HCT116 (cell line): ENCODE results near the gene ITK.

ENCODE experiments used
- EGR1 ChIP-seq: IDR thresholded peaks from 2 replicates; pipeline ENCODE4 v1.6.1; 2012; ENCODE audit warnings: low read depth
- POLR2A ChIP-seq: IDR thresholded peaks from 2 replicates; pipeline ENCODE4 v1.7.0; 2011; ENCODE audit warnings: borderline replicate concordance; ENCODE audit not compliant: insufficient read depth, insufficient read length; ENCODE audit errors: extremely low read depth
- RAD21 ChIP-seq: IDR thresholded peaks from 2 replicates; pipeline ENCODE4 v1.6.1; 2012; ENCODE audit warnings: low read depth, mild to moderate bottlenecking
- SIN3A ChIP-seq: IDR thresholded peaks from 2 replicates; pipeline ENCODE4 v1.6.1; 2012; ENCODE audit warnings: low read depth
- SP1 ChIP-seq: IDR thresholded peaks from 2 replicates; pipeline ENCODE4 v1.6.1; 2012; ENCODE audit warnings: low read depth
- TF ChIP-seq, protein P1 (sequence below): IDR thresholded peaks from 2 replicates; pipeline ENCODE4 v1.6.1; 2012
- TF ChIP-seq, protein P2 (sequence below), 3 experiments: fragments of 200-600 bp in 1 of 3; sonication (generic) in 1 of 3; IDR thresholded peaks in 2 of 3; conservative IDR thresholded peaks in 1 of 3; 2 replicates each; pipeline ENCODE4 v1.5.1; 2012 to 2017; ENCODE audit warnings: low read depth in 2 of 3, low read length in 2 of 3, antibody characterized with exemption in 1 of 3, borderline replicate concordance in 1 of 3, control low read depth in 1 of 3, mild to moderate bottlenecking in 1 of 3, mixed read lengths in 1 of 3, mixed run types in 1 of 3, moderate library complexity in 1 of 3; ENCODE audit not compliant: insufficient read depth in 1 of 3

DNA sequence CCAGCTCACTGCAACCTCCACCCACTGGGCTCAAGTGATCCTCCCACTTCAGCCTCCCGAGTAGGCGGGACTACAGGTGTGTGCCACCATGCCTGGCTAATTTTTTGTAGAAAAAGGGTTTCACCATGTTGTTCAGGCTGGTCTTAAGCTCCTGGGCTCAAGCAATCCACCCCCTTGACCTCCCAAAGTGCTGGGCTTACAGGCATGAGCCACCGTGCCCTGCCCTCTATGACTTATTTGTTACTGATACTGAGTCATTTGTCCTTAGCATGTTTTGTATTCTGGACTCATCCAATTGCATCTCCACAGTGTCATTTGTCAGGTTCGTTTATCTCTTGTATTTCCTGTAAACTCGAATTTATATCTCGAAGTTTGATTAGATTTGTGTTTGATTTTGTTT is 2.7 kb upstream of the ITK start:
- TF ChIP-seq SIN3A (no peak), POLR2A (no peak), SP1 (no peak), EGR1 (no peak), RAD21 (no peak)
- TF ChIP-seq, protein P1, sequence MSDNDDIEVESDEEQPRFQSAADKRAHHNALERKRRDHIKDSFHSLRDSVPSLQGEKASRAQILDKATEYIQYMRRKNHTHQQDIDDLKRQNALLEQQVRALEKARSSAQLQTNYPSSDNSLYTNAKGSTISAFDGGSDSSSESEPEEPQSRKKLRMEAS: no peak
- TF ChIP-seq, protein P2, sequence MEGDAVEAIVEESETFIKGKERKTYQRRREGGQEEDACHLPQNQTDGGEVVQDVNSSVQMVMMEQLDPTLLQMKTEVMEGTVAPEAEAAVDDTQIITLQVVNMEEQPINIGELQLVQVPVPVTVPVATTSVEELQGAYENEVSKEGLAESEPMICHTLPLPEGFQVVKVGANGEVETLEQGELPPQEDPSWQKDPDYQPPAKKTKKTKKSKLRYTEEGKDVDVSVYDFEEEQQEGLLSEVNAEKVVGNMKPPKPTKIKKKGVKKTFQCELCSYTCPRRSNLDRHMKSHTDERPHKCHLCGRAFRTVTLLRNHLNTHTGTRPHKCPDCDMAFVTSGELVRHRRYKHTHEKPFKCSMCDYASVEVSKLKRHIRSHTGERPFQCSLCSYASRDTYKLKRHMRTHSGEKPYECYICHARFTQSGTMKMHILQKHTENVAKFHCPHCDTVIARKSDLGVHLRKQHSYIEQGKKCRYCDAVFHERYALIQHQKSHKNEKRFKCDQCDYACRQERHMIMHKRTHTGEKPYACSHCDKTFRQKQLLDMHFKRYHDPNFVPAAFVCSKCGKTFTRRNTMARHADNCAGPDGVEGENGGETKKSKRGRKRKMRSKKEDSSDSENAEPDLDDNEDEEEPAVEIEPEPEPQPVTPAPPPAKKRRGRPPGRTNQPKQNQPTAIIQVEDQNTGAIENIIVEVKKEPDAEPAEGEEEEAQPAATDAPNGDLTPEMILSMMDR (IDR thresholded peaks at IDR 0.05 in 2 of 3, conservative IDR thresholded peaks at IDR 0.05 in 1 of 3; ENCODE audit: borderline replicate concordance in 1 of 3, insufficient read depth in 1 of 3, low read depth in 2 of 3, low read length in 2 of 3): no peak
